SK-N-SH (cell line): ENCODE measurements around the gene SIGLEC15. TPM values are rescaled to one million over a fixed set of nuclear protein-coding genes. Genes with fewer than 3 reads are reported as not detected.

Experiments
- CTCF ChIA-PET: fragments of 300-600, 350-600 bp; formaldehyde crosslinking; extraction: SDS; loops from one replicate; lab custom pipeline; 2021; lab: Yijun Ruan, JAX
- POLR2A ChIA-PET: fragments of 350-600 bp; sonication (Branson Sonifier 250); formaldehyde crosslinking; extraction: SDS; loops from one replicate; lab custom pipeline; 2020; ENCODE audit warnings: antibody characterized with exemption, inconsistent platforms; lab: Yijun Ruan, JAX
- DNase-seq: peaks from one replicate; pipeline ENCODE4 v3.0.0; 2012
- H2AFZ ChIP-seq: fragments of 200-600 bp; sonication (generic); 2 replicates; pipeline ENCODE4 v1.8.1; 2016; ENCODE audit warnings: antibody characterized with exemption, mild to moderate bottlenecking, low read depth
- H3F3A ChIP-seq: fragments of 200-600 bp; sonication (generic); replicated peaks from 2 replicates; pipeline ENCODE3; 2016; ENCODE audit warnings: antibody characterized with exemption, mild to moderate bottlenecking; ENCODE audit not compliant: insufficient read depth
- H3K27ac ChIP-seq, 2 experiments: fragments of 200-500 bp in 1 of 2; fragments of 200-600 bp in 1 of 2; sonication (Bioruptor generic) in 1 of 2; sonication (generic), shearing (Covaris generic) in 1 of 2; 2 replicates each; pipeline versions ENCODE4 v1.5.1 to v1.6.1; 2014 to 2016; ENCODE audit warnings: low read depth in 2 of 2, inconsistent platforms in 1 of 2, low read length in 1 of 2, mild to moderate bottlenecking in 1 of 2, mixed read lengths in 1 of 2
- H3K27me3 ChIP-seq: fragments of 200-600 bp; sonication (generic), shearing (Covaris generic); 2 replicates; pipeline ENCODE4 v1.6.1; 2016; ENCODE audit warnings: mixed run types; ENCODE audit not compliant: insufficient read depth
- H3K36me3 ChIP-seq, 2 experiments: fragments of 200-500 bp in 1 of 2; fragments of 200-600 bp in 1 of 2; sonication (Bioruptor generic) in 1 of 2; sonication (generic) in 1 of 2; replicated peaks in 1 of 2; 2 replicates each; pipeline versions ENCODE3 to v1.5.1; 2014 to 2016; ENCODE audit warnings: low read length in 1 of 2, mild to moderate bottlenecking in 1 of 2; ENCODE audit not compliant: insufficient read depth in 2 of 2, control insufficient read depth in 1 of 2
- H3K4me1 ChIP-seq, 2 experiments: fragments of 200-500 bp in 1 of 2; fragments of 200-600 bp in 1 of 2; sonication (Bioruptor generic) in 1 of 2; sonication (generic), shearing (Covaris generic) in 1 of 2; 2 replicates each; pipeline versions ENCODE4 v1.5.1 to v1.6.1; 2014 to 2016; ENCODE audit warnings: low read depth in 1 of 2, low read length in 1 of 2, mixed run types in 1 of 2; ENCODE audit not compliant: insufficient read depth in 2 of 2, control insufficient read depth in 1 of 2
- H3K4me2 ChIP-seq: fragments of 200-600 bp; sonication (generic), shearing (Covaris generic); 2 replicates; pipeline ENCODE4 v1.6.1; 2017; ENCODE audit warnings: mixed run types
- H3K4me3 ChIP-seq, 2 experiments: fragments of 200-500 bp in 1 of 2; fragments of 200-600 bp in 1 of 2; sonication (Bioruptor generic) in 1 of 2; sonication (generic), shearing (Covaris generic) in 1 of 2; 2 replicates each; pipeline versions ENCODE4 v1.5.1 to v1.8.1; 2014 to 2016; ENCODE audit warnings: low read depth in 2 of 2, inconsistent platforms in 1 of 2, low read length in 1 of 2, mild to moderate bottlenecking in 1 of 2, mixed read lengths in 1 of 2, moderate library complexity in 1 of 2
- H3K79me2 ChIP-seq: fragments of 200-600 bp; sonication (generic); 2 replicates; pipeline ENCODE4 v1.8.1; 2017; ENCODE audit warnings: mild to moderate bottlenecking; ENCODE audit not compliant: insufficient read depth
- H3K9ac ChIP-seq: fragments of 200-600 bp; sonication (generic); 2 replicates; pipeline ENCODE4 v1.6.1; 2017; ENCODE audit warnings: mixed run types
- H3K9me2 ChIP-seq: fragments of 200-600 bp; sonication (generic); 2 replicates; pipeline ENCODE4 v1.6.1; 2017; ENCODE audit warnings: mixed run types
- H3K9me3 ChIP-seq: fragments of 200-600 bp; sonication (generic); 2 replicates; pipeline ENCODE4 v1.6.1; 2017; ENCODE audit warnings: mixed run types, mild to moderate bottlenecking, moderate library complexity
- H4K20me1 ChIP-seq: fragments of 200-600 bp; sonication (generic); 2 replicates; pipeline ENCODE4 v1.6.1; 2017; ENCODE audit warnings: mild to moderate bottlenecking, mixed run types; ENCODE audit not compliant: insufficient read depth
- CHD2 ChIP-seq: fragments of 150-350 bp; IDR thresholded peaks from 2 replicates; pipeline ENCODE4 v1.6.1; 2018; ENCODE audit warnings: low read length; ENCODE audit not compliant: partially characterized antibody
- ELF1 ChIP-seq: IDR thresholded peaks from 2 replicates; pipeline ENCODE4 v1.4.0; 2012
- EZH2phosphoT487 ChIP-seq: fragments of 200-600 bp; sonication (generic); IDR thresholded peaks from 2 replicates; pipeline ENCODE4 v1.6.1; 2017; ENCODE audit warnings: low read depth, mixed run types, mild to moderate bottlenecking, antibody characterized with exemption, moderate library complexity, borderline replicate concordance
- FOXM1 ChIP-seq: IDR thresholded peaks from 2 replicates; pipeline ENCODE4 v1.4.0; 2012; ENCODE audit warnings: low read depth, mild to moderate bottlenecking
- GABPA ChIP-seq: IDR thresholded peaks from 2 replicates; pipeline ENCODE4 v1.4.0; 2012; ENCODE audit warnings: low read depth, mild to moderate bottlenecking
- GATA2 ChIP-seq: sonication (generic); formaldehyde crosslinking; IDR thresholded peaks from 2 replicates; pipeline ENCODE4 v1.5.0; 2020; ENCODE audit warnings: mild to moderate bottlenecking, missing genetic modification reagents
- JUND ChIP-seq: IDR thresholded peaks from 2 replicates; pipeline ENCODE4 v1.4.0; 2012
- MEF2A ChIP-seq: IDR thresholded peaks from 2 replicates; pipeline ENCODE4 v1.4.0; 2012; ENCODE audit warnings: low read depth, borderline replicate concordance
- NFIC ChIP-seq: IDR thresholded peaks from 2 replicates; pipeline ENCODE4 v1.4.0; 2012; ENCODE audit warnings: borderline replicate concordance
- NRF1 ChIP-seq: IDR thresholded peaks from 2 replicates; pipeline ENCODE4 v1.6.1; 2012; ENCODE audit warnings: low read depth, mild to moderate bottlenecking, low read length
- RFX5 ChIP-seq: IDR thresholded peaks from 2 replicates; pipeline ENCODE4 v1.6.1; 2012; ENCODE audit warnings: mild to moderate bottlenecking, improper control_type of control experiment, low read length
- SIN3A ChIP-seq: IDR thresholded peaks from 2 replicates; pipeline ENCODE4 v1.6.1; 2012; ENCODE audit warnings: low read depth, mild to moderate bottlenecking, low read length, moderate library complexity, borderline replicate concordance
- SMC3 ChIP-seq: IDR thresholded peaks from 2 replicates; pipeline ENCODE4 v1.6.1; 2012; ENCODE audit warnings: low read depth, low read length, improper control_type of control experiment
- YY1 ChIP-seq: IDR thresholded peaks from 2 replicates; pipeline ENCODE4 v1.4.0; 2012; ENCODE audit warnings: low read depth, mild to moderate bottlenecking
- WGBS: methylation state at CpG from one replicate; pipeline ENCODE4 v1.1.6; 2017; ENCODE audit warnings: low lambda C conversion rate; 5-methylcytosine and 5-hydroxymethylcytosine counted together
- polyA plus RNA-seq, 3 experiments: library from polyadenylated mRNA; depleted of rRNA; stranded (reverse); fragments of >200 nt; gene quantifications; 2 replicates each; pipeline ENCODE4 v1.2.3, GENCODE V29; 2012
- TF ChIP-seq, protein P1 (sequence below): IDR thresholded peaks from 2 replicates; pipeline ENCODE4 v1.6.1; 2012; ENCODE audit warnings: mild to moderate bottlenecking, low read depth, low read length, moderate library complexity
- TF ChIP-seq, protein P2 (sequence below): fragments of 150-350 bp; IDR thresholded peaks from 2 replicates; pipeline ENCODE4 v1.6.1; 2017; ENCODE audit warnings: antibody characterized with exemption, low read length, low read depth, borderline replicate concordance
- TF ChIP-seq, protein P3 (sequence below): IDR thresholded peaks from 2 replicates; pipeline ENCODE4 v1.4.0; 2012; ENCODE audit warnings: low read depth, borderline replicate concordance
- TF ChIP-seq, protein P4 (sequence below): IDR thresholded peaks from 2 replicates; pipeline ENCODE4 v1.4.0; 2012; ENCODE audit warnings: low read depth

The SIGLEC15 gene
- polyA plus RNA-seq, 1 of the 3 experiments (the other 2 are of a cell fraction): 0.10 TPM

DNA sequence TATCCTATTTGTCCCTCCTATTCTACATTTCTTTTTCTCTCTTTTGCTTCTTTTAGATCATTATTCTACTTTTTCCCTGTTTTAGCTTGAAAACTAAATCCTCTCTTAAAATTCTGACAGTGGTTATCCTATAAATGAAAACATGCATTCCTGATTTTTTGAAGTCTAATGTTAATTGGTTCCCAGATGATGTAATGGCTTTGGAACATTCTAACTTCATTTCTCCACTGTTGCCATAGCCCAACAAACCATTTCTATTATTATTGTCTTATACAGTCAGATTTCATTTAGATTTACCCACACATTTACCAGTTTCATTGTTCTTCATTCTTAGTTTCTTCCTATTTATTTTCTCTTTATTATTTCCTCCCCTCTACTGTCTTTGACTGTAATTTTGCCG is 36.5 kb downstream of the SIGLEC15 start:
- H3K4me3 ChIP-seq: no peak overlapping the region
- no peak overlapping the region for H3K9ac ChIP-seq
- H3K27me3 ChIP-seq: no peaks in the 10 kb centered on the region
- no peaks in the 10 kb centered on the region for H3K9me2 ChIP-seq
- CTCF ChIA-PET: interaction anchor here (2.1 kb wide), 1 partner anchor 18 kb away, joined by 4 read pairs; no protein-coding TSS in a partner anchor
- H4K20me1 ChIP-seq: no peaks in the 10 kb centered on the region
- peaks cover 5% of the 10 kb centered on the region; the same call in 1 of the 2 replicates for H3K9me3 ChIP-seq
- H3K36me3 ChIP-seq: peaks cover 88 to 93% of the 10 kb centered on the region in 2 experiments
- no peaks in the 10 kb centered on the region for H3K79me2 ChIP-seq
- H3K4me1 ChIP-seq: no peaks in the 10 kb centered on the region
- peaks cover 12% of the 10 kb centered on the region for H3F3A ChIP-seq
- TF ChIP-seq, protein P1, sequence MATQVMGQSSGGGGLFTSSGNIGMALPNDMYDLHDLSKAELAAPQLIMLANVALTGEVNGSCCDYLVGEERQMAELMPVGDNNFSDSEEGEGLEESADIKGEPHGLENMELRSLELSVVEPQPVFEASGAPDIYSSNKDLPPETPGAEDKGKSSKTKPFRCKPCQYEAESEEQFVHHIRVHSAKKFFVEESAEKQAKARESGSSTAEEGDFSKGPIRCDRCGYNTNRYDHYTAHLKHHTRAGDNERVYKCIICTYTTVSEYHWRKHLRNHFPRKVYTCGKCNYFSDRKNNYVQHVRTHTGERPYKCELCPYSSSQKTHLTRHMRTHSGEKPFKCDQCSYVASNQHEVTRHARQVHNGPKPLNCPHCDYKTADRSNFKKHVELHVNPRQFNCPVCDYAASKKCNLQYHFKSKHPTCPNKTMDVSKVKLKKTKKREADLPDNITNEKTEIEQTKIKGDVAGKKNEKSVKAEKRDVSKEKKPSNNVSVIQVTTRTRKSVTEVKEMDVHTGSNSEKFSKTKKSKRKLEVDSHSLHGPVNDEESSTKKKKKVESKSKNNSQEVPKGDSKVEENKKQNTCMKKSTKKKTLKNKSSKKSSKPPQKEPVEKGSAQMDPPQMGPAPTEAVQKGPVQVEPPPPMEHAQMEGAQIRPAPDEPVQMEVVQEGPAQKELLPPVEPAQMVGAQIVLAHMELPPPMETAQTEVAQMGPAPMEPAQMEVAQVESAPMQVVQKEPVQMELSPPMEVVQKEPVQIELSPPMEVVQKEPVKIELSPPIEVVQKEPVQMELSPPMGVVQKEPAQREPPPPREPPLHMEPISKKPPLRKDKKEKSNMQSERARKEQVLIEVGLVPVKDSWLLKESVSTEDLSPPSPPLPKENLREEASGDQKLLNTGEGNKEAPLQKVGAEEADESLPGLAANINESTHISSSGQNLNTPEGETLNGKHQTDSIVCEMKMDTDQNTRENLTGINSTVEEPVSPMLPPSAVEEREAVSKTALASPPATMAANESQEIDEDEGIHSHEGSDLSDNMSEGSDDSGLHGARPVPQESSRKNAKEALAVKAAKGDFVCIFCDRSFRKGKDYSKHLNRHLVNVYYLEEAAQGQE: no peak
- TF ChIP-seq NFIC (no peak), SMC3 (no peak), FOXM1 (no peak), GATA2 (CRISPR knock-in tag) (no peak), NRF1 (no peak), RFX5 (no peak), MEF2A (no peak), CHD2 (no peak), EZH2phosphoT487 (no peak), ELF1 (no peak), JUND (no peak), YY1 (no peak), GABPA (no peak), SIN3A (no peak)
- TF ChIP-seq, protein P2, sequence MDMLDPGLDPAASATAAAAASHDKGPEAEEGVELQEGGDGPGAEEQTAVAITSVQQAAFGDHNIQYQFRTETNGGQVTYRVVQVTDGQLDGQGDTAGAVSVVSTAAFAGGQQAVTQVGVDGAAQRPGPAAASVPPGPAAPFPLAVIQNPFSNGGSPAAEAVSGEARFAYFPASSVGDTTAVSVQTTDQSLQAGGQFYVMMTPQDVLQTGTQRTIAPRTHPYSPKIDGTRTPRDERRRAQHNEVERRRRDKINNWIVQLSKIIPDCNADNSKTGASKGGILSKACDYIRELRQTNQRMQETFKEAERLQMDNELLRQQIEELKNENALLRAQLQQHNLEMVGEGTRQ: no peak
- TF ChIP-seq, protein P3, sequence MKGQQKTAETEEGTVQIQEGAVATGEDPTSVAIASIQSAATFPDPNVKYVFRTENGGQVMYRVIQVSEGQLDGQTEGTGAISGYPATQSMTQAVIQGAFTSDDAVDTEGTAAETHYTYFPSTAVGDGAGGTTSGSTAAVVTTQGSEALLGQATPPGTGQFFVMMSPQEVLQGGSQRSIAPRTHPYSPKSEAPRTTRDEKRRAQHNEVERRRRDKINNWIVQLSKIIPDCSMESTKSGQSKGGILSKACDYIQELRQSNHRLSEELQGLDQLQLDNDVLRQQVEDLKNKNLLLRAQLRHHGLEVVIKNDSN: no peak
- TF ChIP-seq, protein P4, sequence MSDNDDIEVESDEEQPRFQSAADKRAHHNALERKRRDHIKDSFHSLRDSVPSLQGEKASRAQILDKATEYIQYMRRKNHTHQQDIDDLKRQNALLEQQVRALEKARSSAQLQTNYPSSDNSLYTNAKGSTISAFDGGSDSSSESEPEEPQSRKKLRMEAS: no peak
- H3K27ac ChIP-seq: peak overlapping the region in 1 of 2 experiments; percentile 27; a peak in 1 of 4 replicates
- H2AFZ ChIP-seq: no peak overlapping the region
- no peak for DNase-seq
- POLR2A ChIA-PET: no interaction called here
- no peak overlapping the region for H3K4me2 ChIP-seq
- 100% methylated on average over 1 of the region's 1 CpG for WGBS
